ENCODE data around the gene PACRG.

DNA sequence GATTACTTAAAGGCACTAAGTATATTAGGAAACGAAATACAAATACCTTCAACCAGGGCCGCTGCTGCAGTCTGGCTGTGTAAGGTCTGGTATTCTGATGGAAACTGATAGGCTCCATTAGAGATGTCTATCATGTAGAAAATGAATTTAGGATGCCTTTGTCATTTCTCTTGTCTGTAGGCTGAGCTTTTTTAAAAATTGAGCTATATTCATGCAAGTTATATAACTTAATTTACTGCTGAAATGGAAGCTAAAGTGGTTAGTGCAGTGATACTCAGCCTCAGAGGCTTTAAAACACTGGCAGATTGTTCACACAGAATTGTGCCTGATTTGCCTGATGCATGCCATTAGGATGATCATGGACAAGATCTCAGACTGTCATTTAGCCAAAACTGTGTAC lies 400.6 kb downstream of the PACRG start:
- TF ChIP-seq, protein P1, sequence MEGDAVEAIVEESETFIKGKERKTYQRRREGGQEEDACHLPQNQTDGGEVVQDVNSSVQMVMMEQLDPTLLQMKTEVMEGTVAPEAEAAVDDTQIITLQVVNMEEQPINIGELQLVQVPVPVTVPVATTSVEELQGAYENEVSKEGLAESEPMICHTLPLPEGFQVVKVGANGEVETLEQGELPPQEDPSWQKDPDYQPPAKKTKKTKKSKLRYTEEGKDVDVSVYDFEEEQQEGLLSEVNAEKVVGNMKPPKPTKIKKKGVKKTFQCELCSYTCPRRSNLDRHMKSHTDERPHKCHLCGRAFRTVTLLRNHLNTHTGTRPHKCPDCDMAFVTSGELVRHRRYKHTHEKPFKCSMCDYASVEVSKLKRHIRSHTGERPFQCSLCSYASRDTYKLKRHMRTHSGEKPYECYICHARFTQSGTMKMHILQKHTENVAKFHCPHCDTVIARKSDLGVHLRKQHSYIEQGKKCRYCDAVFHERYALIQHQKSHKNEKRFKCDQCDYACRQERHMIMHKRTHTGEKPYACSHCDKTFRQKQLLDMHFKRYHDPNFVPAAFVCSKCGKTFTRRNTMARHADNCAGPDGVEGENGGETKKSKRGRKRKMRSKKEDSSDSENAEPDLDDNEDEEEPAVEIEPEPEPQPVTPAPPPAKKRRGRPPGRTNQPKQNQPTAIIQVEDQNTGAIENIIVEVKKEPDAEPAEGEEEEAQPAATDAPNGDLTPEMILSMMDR (IDR thresholded peaks at IDR 0.05), result no peak
- TF ChIP-seq POLR2A (IDR thresholded peaks at IDR 0.05), result no peak
